K562 (cell line): ENCODE measurements around the gene ZNF837. TPM values are rescaled to one million over a fixed set of nuclear protein-coding genes. Genes with fewer than 3 reads are reported as not detected.
A peak's percentile ranks its signal among the peaks of the same experiment; 100 is the strongest.

Source experiments
- BCL6 ChIP-seq: fragments of 250-450 bp; sonication (Bioruptor Pico); IDR thresholded peaks from 2 replicates; pipeline ENCODE4 v1.4.0; 2020
- BRF1 ChIP-seq: IDR thresholded peaks from 3 replicates; pipeline ENCODE4 v1.6.1; 2011; ENCODE audit warnings: borderline replicate concordance, mild to moderate bottlenecking; ENCODE audit not compliant: insufficient read length; ENCODE audit errors: extremely low read depth
- DIDO1 ChIP-seq: fragments of 450-650 bp; IDR thresholded peaks from 2 replicates; pipeline ENCODE4 v1.6.1; 2016; ENCODE audit warnings: low read depth, missing biosample characterization, missing genetic modification characterization
- EGR1 ChIP-seq: fragments of 450-650 bp; conservative IDR thresholded peaks from 2 replicates; pipeline ENCODE4 v1.6.1; 2017; ENCODE audit warnings: mild to moderate bottlenecking
- EP300 ChIP-seq: IDR thresholded peaks from 2 replicates; pipeline ENCODE4 v1.6.1; 2012; ENCODE audit warnings: low read length, improper control_type of control experiment
- FOXA1 ChIP-seq: fragments of 450-650 bp; IDR thresholded peaks from 2 replicates; pipeline ENCODE4 v1.6.1; 2016; ENCODE audit warnings: mild to moderate bottlenecking, borderline replicate concordance
- HIVEP1 ChIP-seq: fragments of 250-450 bp; sonication (Bioruptor Pico); IDR thresholded peaks from 2 replicates; pipeline ENCODE4 v1.4.0; 2020; ENCODE audit warnings: mild to moderate bottlenecking
- KHSRP ChIP-seq: fragments of 450-650 bp; IDR thresholded peaks from 2 replicates; pipeline ENCODE4 v1.6.1; 2017
- MED1 ChIP-seq: sonication (generic); formaldehyde crosslinking; IDR thresholded peaks from 2 replicates; pipeline ENCODE4 v1.8.1; 2023; ENCODE audit warnings: missing genetic modification reagents, borderline replicate concordance
- MXD1 ChIP-seq: fragments of 250-450 bp; sonication (Bioruptor Pico); IDR thresholded peaks from 2 replicates; pipeline ENCODE4 v1.8.0; 2021; ENCODE audit warnings: borderline replicate concordance, mild to moderate bottlenecking, moderate library complexity; ENCODE audit not compliant: poor library complexity, severe bottlenecking
- PHF21A ChIP-seq: fragments of 450-650 bp; IDR thresholded peaks from 2 replicates; pipeline ENCODE4 v1.6.1; 2017; ENCODE audit warnings: low read depth, borderline replicate concordance
- PHF8 ChIP-seq: fragments of 200-600 bp; sonication (generic); IDR thresholded peaks from 2 replicates; pipeline ENCODE4 v1.6.1; 2012; ENCODE audit warnings: mixed run types, mild to moderate bottlenecking, inconsistent platforms, low read length, moderate library complexity, borderline replicate concordance
- POLR3A ChIP-seq: IDR thresholded peaks from 2 replicates; pipeline ENCODE4 v1.6.1; 2011; ENCODE audit warnings: borderline replicate concordance, mild to moderate bottlenecking, moderate library complexity; ENCODE audit not compliant: insufficient read length, insufficient read depth; ENCODE audit errors: extremely low read depth
- SREBF2 ChIP-seq: sonication (generic); formaldehyde crosslinking; IDR thresholded peaks from 2 replicates; pipeline ENCODE4 v1.4.0; 2020; ENCODE audit warnings: mild to moderate bottlenecking, missing genetic modification reagents
- STAG1 ChIP-seq: sonication (generic); formaldehyde crosslinking; IDR thresholded peaks from 2 replicates; pipeline ENCODE4 v1.5.0; 2020; ENCODE audit warnings: missing genetic modification reagents, borderline replicate concordance
- ZBTB5 ChIP-seq: fragments of 450-650 bp; IDR thresholded peaks from 2 replicates; pipeline ENCODE4 v1.6.1; 2017; ENCODE audit warnings: antibody characterized with exemption
- ZFP30 ChIP-seq: fragments of 250-450 bp; sonication (Bioruptor Pico); IDR thresholded peaks from 2 replicates; pipeline ENCODE4 v1.8.0; 2022; ENCODE audit warnings: moderate library complexity, mild to moderate bottlenecking, inconsistent platforms, borderline replicate concordance
- ZFP36 ChIP-seq: fragments of 150-350 bp; IDR thresholded peaks from 2 replicates; pipeline ENCODE4 v1.6.1; 2018; ENCODE audit warnings: low read length, low read depth; ENCODE audit not compliant: partially characterized antibody
- ZNF217 ChIP-seq: sonication (generic); formaldehyde crosslinking; IDR thresholded peaks from 2 replicates; pipeline ENCODE4 v1.8.0; 2022; ENCODE audit warnings: mild to moderate bottlenecking, missing genetic modification reagents
- ZNF780A ChIP-seq: fragments of 250-450 bp; sonication (Bioruptor Pico); IDR thresholded peaks from 2 replicates; pipeline ENCODE4 v1.5.0; 2021; ENCODE audit warnings: mild to moderate bottlenecking
- polyA plus RNA-seq, 8 experiments: library from polyadenylated mRNA; depleted of rRNA in 4 of 8; stranded (reverse) in 5 of 8; unstranded in 3 of 8; fragments of >200 nt; fragmentation: Nextera tagmentation in 2 of 8; fragmentation: Illumina TruSeq in 1 of 8; extraction: Ambion mirVana in 2 of 8; extraction: Trizol in 1 of 8; gene quantifications; 2 replicates each; pipeline versions ENCODE4 v1.2.1 to v1.2.3, GENCODE V29; 2011 to 2014; ENCODE audit warnings: inconsistent platforms in 1 of 8, missing spikeins in 1 of 8
- total RNA-seq, 7 experiments: library from RNA; depleted of rRNA in 6 of 7; stranded (reverse); fragments of >200 nt in 6 of 7; fragmentation: Illumina TruSeq in 2 of 7; extraction: Trizol in 2 of 7; gene quantifications; 2 replicates each; pipeline versions ENCODE4 v1.2.1 to v1.2.3, GENCODE V29; 2011 to 2021; ENCODE audit warnings: low replicate concordance in 1 of 7
- TF ChIP-seq, protein P1 (sequence below), 2 experiments: fragments of 200-800 bp in 1 of 2; sonication (Bioruptor generic) in 1 of 2; sonication (generic) in 1 of 2; formaldehyde crosslinking in 1 of 2; IDR thresholded peaks in 1 of 2; conservative IDR thresholded peaks in 1 of 2; 2 replicates each; pipeline versions ENCODE4 v1.5.0 to v1.6.1; 2016 to 2020; ENCODE audit warnings: missing compliant biosample characterization in 1 of 2, missing genetic modification characterization in 1 of 2, missing genetic modification reagents in 1 of 2
- TF ChIP-seq, protein P2 (sequence below): sonication (generic); formaldehyde crosslinking; IDR thresholded peaks from 2 replicates; pipeline ENCODE4 v1.4.0; 2020; ENCODE audit warnings: mild to moderate bottlenecking, missing genetic modification reagents

Gene ZNF837
- total and polyA plus RNA-seq, 9 of the 15 experiments (the other 6 are each of a cell fraction or from before 2014, with no cell fraction given): 0.11 to 2.1 (median 0.57) TPM; not detected in 4

GRCh38 chr19:58380662-58381459 is at the start of gene ZNF837 (continued):
- TF ChIP-seq BCL6 (CRISPR knock-in tag): no peak
- TF ChIP-seq, protein P1, sequence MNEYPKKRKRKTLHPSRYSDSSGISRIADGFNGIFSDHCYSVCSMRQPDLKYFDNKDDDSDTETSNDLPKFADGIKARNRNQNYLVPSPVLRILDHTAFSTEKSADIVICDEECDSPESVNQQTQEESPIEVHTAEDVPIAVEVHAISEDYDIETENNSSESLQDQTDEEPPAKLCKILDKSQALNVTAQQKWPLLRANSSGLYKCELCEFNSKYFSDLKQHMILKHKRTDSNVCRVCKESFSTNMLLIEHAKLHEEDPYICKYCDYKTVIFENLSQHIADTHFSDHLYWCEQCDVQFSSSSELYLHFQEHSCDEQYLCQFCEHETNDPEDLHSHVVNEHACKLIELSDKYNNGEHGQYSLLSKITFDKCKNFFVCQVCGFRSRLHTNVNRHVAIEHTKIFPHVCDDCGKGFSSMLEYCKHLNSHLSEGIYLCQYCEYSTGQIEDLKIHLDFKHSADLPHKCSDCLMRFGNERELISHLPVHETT (CRISPR knock-in tag; conservative IDR thresholded peaks at IDR 0.05 in 1 of 2, IDR thresholded peaks at IDR 0.05 in 1 of 2): peak in 1 of 2 experiments; percentile 87; a peak in 2 of 4 replicates
- no peak for TF ChIP-seq EP300
- no peak for TF ChIP-seq ZNF217 (CRISPR knock-in tag)
- TF ChIP-seq, protein P2, sequence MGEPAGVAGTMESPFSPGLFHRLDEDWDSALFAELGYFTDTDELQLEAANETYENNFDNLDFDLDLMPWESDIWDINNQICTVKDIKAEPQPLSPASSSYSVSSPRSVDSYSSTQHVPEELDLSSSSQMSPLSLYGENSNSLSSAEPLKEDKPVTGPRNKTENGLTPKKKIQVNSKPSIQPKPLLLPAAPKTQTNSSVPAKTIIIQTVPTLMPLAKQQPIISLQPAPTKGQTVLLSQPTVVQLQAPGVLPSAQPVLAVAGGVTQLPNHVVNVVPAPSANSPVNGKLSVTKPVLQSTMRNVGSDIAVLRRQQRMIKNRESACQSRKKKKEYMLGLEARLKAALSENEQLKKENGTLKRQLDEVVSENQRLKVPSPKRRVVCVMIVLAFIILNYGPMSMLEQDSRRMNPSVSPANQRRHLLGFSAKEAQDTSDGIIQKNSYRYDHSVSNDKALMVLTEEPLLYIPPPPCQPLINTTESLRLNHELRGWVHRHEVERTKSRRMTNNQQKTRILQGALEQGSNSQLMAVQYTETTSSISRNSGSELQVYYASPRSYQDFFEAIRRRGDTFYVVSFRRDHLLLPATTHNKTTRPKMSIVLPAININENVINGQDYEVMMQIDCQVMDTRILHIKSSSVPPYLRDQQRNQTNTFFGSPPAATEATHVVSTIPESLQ (CRISPR knock-in tag): 0 out of 2 replicates have a peak, but pooled peaks have one; percentile 90
- peak; percentile 90; the same call in 1 of the 2 replicates for TF ChIP-seq PHF8
- no peak; the same call in 1 of the 2 replicates for TF ChIP-seq PHF21A
- no peak for TF ChIP-seq POLR3A
- no peak for TF ChIP-seq ZFP36
- TF ChIP-seq BRF1: no peak
- peak; percentile 93 for TF ChIP-seq EGR1
- TF ChIP-seq ZNF780A (CRISPR knock-in tag): no peak
- no peak for TF ChIP-seq FOXA1
- peak; percentile 42 for TF ChIP-seq MXD1 (CRISPR knock-in tag)
- peak; percentile 15; the same call in 1 of the 2 replicates for TF ChIP-seq ZFP30 (CRISPR knock-in tag)
- peak; percentile 60; the same call in 1 of the 2 replicates for TF ChIP-seq HIVEP1 (CRISPR knock-in tag)
- no peak for TF ChIP-seq SREBF2 (CRISPR knock-in tag)
- TF ChIP-seq DIDO1 (tag): peak; percentile 88
- no peak for TF ChIP-seq KHSRP
- no peak for TF ChIP-seq STAG1 (CRISPR knock-in tag)
- no peak for TF ChIP-seq MED1 (CRISPR knock-in tag)
- TF ChIP-seq ZBTB5: no peak
